Left renal cortex interstitium (tissue), 4 donors: Measurements from ENCODE around the gene SEMA7A. TPM values are rescaled to one million over a fixed set of nuclear protein-coding genes. Genes with fewer than 3 reads are reported as not detected.

Source experiments
- DNase-seq, 4 donors: peaks; one replicate each; pipeline ENCODE4 v3.0.0-alpha.2; 2013; ENCODE audit warnings: low read depth in 4 of 4, low spot score in 2 of 4, missing footprints in 1 of 4
- polyA plus RNA-seq, 4 donors: library from polyadenylated mRNA; unstranded; fragments of 120-200 nt; gene quantifications; one replicate each; pipeline ENCODE4 v1.2.1, GENCODE V29; 2013; ENCODE audit not compliant: insufficient read length in 4 of 4

SEMA7A gene
- polyA plus RNA-seq, 4 donors, result 5.3 to 7.3 (median 7.2) TPM

GRCh38 chr15:74431116-74431515 lies 2.6 kb downstream of the SEMA7A start:
- no peak for DNase-seq

GRCh38 chr15:74430510-74430951 lies 3.2 kb downstream of the SEMA7A start:
- DNase-seq, result no peak

GRCh38 chr15:74429781-74430400 lies 3.9 kb downstream of the SEMA7A start:
- no peak for DNase-seq

- no peak for DNase-seq
These were observed 4.6 kb downstream of the SEMA7A start for GRCh38 chr15:74428970-74429780.

GRCh38 chr15:74428442-74428787 lies 5.3 kb downstream of the SEMA7A start:
- DNase-seq, result no peak

- DNase-seq, result no peak
These were observed 5.9 kb downstream of the SEMA7A start for GRCh38 chr15:74427607-74428441.

GRCh38 chr15:74426404-74427281 lies 7.1 kb downstream of the SEMA7A start:
- DNase-seq, result no peak

GRCh38 chr15:74425630-74426029 lies 8.1 kb downstream of the SEMA7A start:
- DNase-seq, result no peak

GRCh38 chr15:74424901-74425528 lies 8.7 kb downstream of the SEMA7A start:
- no peak for DNase-seq

GRCh38 chr15:74423431-74424257 lies 10.1 kb downstream of the SEMA7A start:
- DNase-seq, result no peak

GRCh38 chr15:74422652-74423430 lies 10.9 kb downstream of the SEMA7A start:
- no peak for DNase-seq

- DNase-seq, result no peak
These were observed 11.5 kb downstream of the SEMA7A start for GRCh38 chr15:74422265-74422651.

GRCh38 chr15:74421302-74422245 lies 12.2 kb downstream of the SEMA7A start:
- DNase-seq, result no peak

GRCh38 chr15:74420193-74420905 lies 13.4 kb downstream of the SEMA7A start:
- no peak for DNase-seq

- no peak for DNase-seq
These were observed 14.3 kb downstream of the SEMA7A start for GRCh38 chr15:74419432-74419831.

GRCh38 chr15:74418575-74419338 lies 15.0 kb downstream of the SEMA7A start:
- DNase-seq, result no peak
